Natural killer cell treated with Interleukin-12 subunit alpha and Interleukin-12 subunit beta and Interleukin-15 and Interleukin-18, amount 100 ng/mL, for 72 hours (primary cell): Measurements from ENCODE around the gene SLC26A6. TPM values are rescaled to one million over a fixed set of nuclear protein-coding genes. Genes with fewer than 3 reads are reported as not detected.

ENCODE experiments used
- ATAC-seq, 2 donors: fragments of 150-1000 bp; cut with Tn5 transposase in 1 of 2; sonication (Bioruptor Pico), chemical (Tn5 transposase) in 1 of 2; 2 replicates each; pipeline ENCODE4 v1.10.0; 2021
- DNase-seq: peaks from one replicate; pipeline ENCODE4 v3.0.0; 2022; ENCODE audit warnings: low spot score
- H3K27ac Mint-ChIP-seq, 2 donors: 1 replicate in 1 of 2; 2 replicates in 1 of 2; pipeline ENCODE4 v1.8.0; 2022; ENCODE audit warnings: mixed read lengths in 2 of 2, mild to moderate bottlenecking in 1 of 2, moderate library complexity in 1 of 2
- H3K27me3 Mint-ChIP-seq, 2 donors: 1 replicate in 1 of 2; 2 replicates in 1 of 2; pipeline ENCODE4 v1.8.0; 2022; ENCODE audit warnings: mixed read lengths in 2 of 2
- H3K36me3 Mint-ChIP-seq: one replicate; pipeline ENCODE4 v1.8.0; 2022; ENCODE audit warnings: mixed read lengths
- H3K4me1 Mint-ChIP-seq, 2 donors: 1 replicate in 1 of 2; 2 replicates in 1 of 2; pipeline ENCODE4 v1.8.0; 2022; ENCODE audit warnings: low read depth in 2 of 2, mixed read lengths in 2 of 2, mild to moderate bottlenecking in 1 of 2
- H3K4me3 Mint-ChIP-seq: one replicate; pipeline ENCODE4 v1.8.0; 2022; ENCODE audit warnings: mixed read lengths
- H3K9me3 Mint-ChIP-seq: 2 replicates; pipeline ENCODE4 v1.8.0; 2022; ENCODE audit warnings: mixed read lengths
- total RNA-seq, 2 donors: library from RNA; stranded (reverse); gene quantifications; one replicate each; pipeline ENCODE4 v1.2.3, GENCODE V29; 2022

SLC26A6 gene
- total RNA-seq, 2 donors from 2014 or later: 31.3 to 62.4 TPM

DNA sequence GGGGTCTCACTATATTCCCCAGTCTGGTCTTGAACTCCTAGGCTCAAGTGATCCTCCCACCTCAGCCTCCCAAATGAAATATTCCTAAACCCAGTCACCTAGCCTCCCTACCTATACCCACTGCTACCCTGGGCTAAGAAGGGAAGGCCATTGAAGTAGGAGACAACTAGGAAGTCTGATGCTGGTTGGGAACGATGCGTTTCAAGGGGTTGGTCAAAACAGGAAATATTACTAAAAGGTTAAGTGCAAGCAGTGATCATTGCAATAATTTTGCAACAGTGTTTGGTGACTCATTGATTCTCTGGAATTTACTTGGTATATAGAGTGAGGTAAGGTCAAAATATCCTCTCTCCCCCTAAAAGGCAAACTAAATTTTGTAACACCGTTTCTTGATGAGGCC is 21.2 kb downstream of the SLC26A6 start:
- H3K4me1 Mint-ChIP-seq: peaks cover 9 to 12% of the 10 kb centered on the region in 2 donors
- DNase-seq: peak; percentile 37
- peak overlapping the region; percentile 34 to 80 for H3K27ac Mint-ChIP-seq
- H3K27me3 Mint-ChIP-seq: peaks cover 0 to 2% of the 10 kb centered on the region in 2 donors
- ATAC-seq: peak; percentile 37 to 48
- no peaks in the 10 kb centered on the region for H3K9me3 Mint-ChIP-seq
- no peak overlapping the region for H3K4me3 Mint-ChIP-seq
- H3K36me3 Mint-ChIP-seq: peaks cover 5% of the 10 kb centered on the region

DNA sequence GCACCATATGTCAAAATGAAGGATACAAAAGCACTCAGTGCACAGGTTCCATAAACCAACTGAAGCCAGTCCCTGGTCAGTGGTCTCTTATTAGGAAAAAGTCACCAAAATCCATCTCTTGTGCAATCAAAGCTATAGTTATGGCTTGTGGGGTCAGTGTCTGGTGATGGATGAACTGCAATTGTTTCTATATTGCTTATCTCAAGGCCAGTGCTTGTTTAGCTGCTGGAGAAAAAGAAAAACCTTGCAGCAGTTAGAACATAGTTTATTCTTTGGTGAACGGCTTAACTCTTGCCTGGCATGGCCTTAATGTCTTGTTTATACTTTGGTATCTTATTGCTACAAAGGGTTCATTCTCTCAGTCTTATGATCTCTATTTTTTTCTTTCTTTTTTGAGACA is 23.0 kb downstream of the SLC26A6 start:
- peaks cover 0 to 2% of the 10 kb centered on the region in 2 donors for H3K27me3 Mint-ChIP-seq
- peaks cover 22% of the 10 kb centered on the region in 2 donors for H3K4me1 Mint-ChIP-seq
- H3K36me3 Mint-ChIP-seq: peaks cover 7% of the 10 kb centered on the region
- H3K27ac Mint-ChIP-seq: no peak overlapping the region
- no peaks in the 10 kb centered on the region for H3K9me3 Mint-ChIP-seq
- H3K4me3 Mint-ChIP-seq: no peak overlapping the region
- ATAC-seq (no peak), DNase-seq (no peak)

DNA sequence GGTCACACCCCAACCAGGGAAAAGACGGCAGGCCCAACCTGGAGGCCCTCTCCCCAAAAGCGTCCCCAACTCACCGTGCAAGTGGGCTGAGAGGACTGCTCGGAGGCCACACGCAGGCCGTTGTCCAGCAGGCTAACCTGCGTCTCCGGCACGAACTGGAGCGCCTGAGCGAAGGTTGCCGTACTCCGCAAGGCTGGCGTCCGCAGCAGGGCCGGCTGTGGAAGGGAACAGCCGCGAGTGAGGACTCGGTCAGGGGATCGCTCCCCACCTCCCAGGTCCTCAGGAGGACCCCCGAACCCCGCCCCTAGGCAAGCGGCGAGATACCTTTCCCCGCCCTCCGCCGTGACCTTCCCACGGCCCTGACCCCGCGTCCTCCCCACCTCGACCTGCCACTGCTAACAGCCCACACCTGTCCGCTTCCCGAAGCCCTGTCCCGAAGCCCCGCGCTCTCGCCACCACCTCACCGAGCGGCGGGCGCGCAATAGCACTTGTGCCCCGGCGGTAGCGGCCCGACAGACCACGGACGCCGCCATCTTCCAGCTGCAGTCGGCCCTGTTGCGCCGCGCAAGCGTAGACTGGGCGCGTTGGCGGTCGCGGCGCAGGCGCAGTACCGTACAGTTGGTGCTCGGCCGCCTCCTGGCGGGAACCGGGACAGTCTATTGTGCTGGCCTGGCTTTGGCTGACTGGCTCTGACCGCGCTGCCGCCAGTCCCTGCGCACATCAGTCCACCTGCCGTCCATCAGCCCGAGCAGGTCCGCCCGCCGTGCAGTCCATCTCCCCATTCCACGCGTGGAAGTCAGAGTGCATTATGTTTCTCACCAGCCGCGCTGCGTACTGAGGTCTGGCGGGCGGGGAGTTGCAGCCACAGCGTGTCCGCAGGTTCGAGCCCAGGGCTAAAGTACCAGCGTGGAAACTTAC is 25.9 kb downstream of the SLC26A6 start, which contains the start of gene UQCRC1:
UQCRC1 (minus strand) TSS at position 559 of the 918 bp plus-strand sequence; CDS start at position 533, 26 bp downstream.
- H3K27me3 Mint-ChIP-seq: peaks cover 0 to 2% of the 10 kb centered on the region in 2 donors
- DNase-seq (peak; percentile 94), ATAC-seq (peak; percentile 99)
- H3K4me3 Mint-ChIP-seq: peak within 1 kb of the TSS; percentile 94
- peak within 1 kb of the TSS; percentile 81 to 93 for H3K27ac Mint-ChIP-seq
- H3K36me3 Mint-ChIP-seq: peaks cover 6% of the 10 kb centered on the region
- H3K9me3 Mint-ChIP-seq: no peaks in the 10 kb centered on the region
- H3K4me1 Mint-ChIP-seq: peaks cover 20 to 25% of the 10 kb centered on the region in 2 donors

DNA sequence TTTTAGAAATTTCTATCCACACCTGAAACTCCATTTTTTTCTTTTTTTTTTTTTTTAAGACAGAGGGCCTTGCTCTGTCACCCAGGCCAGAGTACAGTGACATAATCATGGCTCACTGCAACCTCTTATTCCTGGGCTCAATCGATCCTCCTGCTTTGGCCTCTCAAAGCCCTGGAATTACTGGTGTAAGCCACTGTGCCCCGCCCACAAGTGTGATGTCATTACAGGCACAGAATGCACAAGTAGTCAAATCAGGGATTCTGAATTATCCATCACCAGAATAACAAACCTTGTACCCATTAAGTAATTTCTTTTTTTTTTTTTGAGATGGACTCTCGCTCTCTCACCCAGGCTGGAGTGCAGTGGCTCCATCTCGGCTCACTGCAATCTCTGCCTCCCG is 27.7 kb downstream of the SLC26A6 start:
- H3K36me3 Mint-ChIP-seq: peaks cover 13% of the 10 kb centered on the region
- DNase-seq: no peak
- H3K4me3 Mint-ChIP-seq: peak overlapping the region; percentile 94
- peak overlapping the region in 1 of 2 donors; percentile 93 for H3K27ac Mint-ChIP-seq
- ATAC-seq: no peak
- H3K27me3 Mint-ChIP-seq: no peaks in the 10 kb centered on the region
- peaks cover 13 to 18% of the 10 kb centered on the region in 2 donors for H3K4me1 Mint-ChIP-seq
- no peaks in the 10 kb centered on the region for H3K9me3 Mint-ChIP-seq

DNA sequence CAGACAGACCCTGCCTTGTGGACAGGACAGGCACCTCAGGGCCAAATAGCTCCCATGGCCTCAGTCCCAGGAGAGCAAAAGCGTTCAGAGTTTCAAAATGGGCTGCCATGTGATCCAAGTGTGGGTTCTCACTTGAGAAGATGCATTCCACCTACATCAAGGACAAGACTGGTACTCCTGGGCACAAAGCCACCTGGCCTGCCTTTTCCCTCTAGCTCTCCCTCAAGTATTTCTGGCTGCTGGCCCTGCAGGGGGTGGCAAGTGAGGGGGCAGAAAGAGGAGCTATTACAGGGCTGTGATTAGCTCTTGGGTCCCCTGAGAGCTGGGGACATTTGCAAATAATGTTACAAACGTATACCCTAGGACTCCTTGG is 33.7 kb downstream of the SLC26A6 start:
- no peak overlapping the region for H3K27ac Mint-ChIP-seq
- peaks cover 0 to 7% of the 10 kb centered on the region in 2 donors for H3K4me1 Mint-ChIP-seq
- H3K36me3 Mint-ChIP-seq: peaks cover 10% of the 10 kb centered on the region
- H3K9me3 Mint-ChIP-seq: no peaks in the 10 kb centered on the region
- H3K27me3 Mint-ChIP-seq: no peaks in the 10 kb centered on the region
- no peak for ATAC-seq
- H3K4me3 Mint-ChIP-seq: no peak overlapping the region
- DNase-seq: no peak

DNA sequence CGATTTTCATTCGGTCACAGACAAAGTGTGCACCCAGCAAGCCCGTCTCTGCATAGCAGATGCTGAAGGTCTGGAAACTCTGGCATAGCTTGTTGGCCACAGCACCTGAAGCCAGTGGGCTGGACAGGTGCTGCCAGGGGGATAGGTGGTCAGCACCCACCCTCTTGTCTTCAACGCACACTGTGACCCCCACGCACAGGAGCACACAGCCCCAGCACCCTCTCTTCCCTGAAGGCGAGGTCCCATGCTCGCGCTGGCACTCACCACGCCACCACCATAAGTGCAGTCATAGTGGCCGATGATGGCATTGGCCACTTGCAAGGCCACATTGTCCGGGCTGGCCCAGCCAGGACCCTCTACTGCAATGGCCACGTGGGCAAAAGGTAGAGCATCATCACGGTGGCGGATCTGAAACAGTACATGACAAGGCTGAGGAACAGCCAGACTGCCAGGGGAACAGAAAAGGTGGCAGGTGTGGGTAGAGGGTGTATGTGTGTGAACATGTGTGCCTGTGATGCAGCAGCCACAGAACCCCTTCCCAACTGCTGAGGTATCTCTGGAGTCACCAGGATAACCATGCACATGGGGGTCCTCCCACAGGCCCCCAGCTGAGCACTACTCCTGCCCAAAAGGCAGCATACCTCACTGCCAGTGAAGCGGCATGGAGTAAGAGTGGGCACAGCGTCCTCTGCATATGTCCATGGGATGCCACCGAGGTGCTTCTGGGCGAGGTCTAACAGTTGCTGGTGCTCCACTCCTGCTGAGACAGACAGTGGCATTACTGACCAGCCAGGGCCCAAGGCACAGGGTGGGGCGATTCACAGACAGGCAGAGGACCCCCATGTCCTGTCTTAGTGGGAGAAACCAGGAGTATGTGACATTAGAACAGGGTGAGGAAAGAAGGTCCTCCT is 34.3 kb downstream of the SLC26A6 start:
- Mint-ChIP-seq H3K36me3 (peaks cover 10% of the 10 kb centered on the region), H3K9me3 (no peaks in the 10 kb centered on the region), H3K27ac (no peak overlapping the region), H3K4me1 (peaks cover 0 to 10% of the 10 kb centered on the region in 2 donors), H3K27me3 (peaks cover 0 to 4% of the 10 kb centered on the region in 2 donors), H3K4me3 (no peak overlapping the region)
- no peak for ATAC-seq
- peak; percentile 48 for DNase-seq

DNA sequence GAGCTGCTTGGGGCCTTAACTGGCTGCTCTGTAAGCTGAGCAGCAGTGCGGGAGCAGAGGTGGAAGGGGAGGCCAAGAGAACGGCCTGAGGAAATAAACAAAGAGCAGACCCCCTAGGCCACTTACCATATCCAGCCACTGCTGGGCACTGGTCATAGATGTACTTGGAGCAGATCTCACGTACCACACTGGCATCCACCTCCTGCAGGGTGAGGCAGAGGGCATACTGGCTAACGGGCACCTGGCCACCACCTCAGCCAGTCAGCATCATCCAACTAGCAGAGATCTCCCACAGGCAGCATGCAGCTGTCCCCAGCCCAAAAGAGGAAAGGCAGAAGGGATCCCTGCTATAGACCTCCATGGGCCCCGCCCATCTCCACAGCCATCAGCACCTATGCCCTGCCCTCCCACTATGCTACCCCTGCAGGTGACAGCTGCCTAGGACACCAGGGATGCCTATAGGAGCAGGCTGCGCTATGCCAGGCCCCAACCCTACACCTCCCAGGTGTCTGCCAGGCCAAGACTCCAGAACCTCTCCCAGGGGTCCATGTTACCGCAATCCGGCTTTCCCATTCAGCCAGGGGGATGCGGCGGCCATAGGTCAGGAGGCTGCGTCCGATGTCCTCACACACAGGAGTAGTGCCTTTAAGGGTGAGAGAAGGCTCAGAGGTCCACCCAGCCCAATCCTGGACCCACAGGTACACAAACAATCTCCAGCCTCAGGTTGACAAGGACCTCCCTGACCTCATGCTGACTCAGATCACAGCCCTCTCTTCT is 35.6 kb downstream of the SLC26A6 start:
- Mint-ChIP-seq H3K4me1 (peaks cover 0 to 11% of the 10 kb centered on the region in 2 donors), H3K36me3 (peaks cover 10% of the 10 kb centered on the region), H3K27ac (no peak overlapping the region), H3K4me3 (no peak overlapping the region), H3K27me3 (peaks cover 0 to 6% of the 10 kb centered on the region in 2 donors), H3K9me3 (no peaks in the 10 kb centered on the region)
- ATAC-seq: no peak
- peak; percentile 35 for DNase-seq

DNA sequence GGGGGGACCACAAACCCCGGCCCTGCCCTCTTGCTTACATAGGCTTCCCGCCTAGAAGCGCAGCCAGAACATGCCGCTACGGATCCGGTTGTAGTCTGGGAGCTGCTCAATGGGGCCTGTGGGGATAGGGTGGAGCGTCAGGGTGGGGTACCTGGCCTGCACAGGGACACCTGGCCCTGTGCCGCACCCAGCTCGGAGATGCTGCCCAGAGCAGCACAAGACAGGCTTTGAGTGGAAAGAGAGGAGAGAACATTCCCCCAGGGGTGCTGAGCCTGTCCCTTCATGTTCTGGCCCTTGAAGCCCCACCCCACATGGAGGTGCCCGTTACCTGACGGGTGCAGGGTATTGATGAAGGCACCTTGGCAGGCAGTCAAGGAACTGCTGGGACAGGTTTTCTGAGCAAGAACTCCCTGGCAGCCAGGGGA is 36.2 kb downstream of the SLC26A6 start:
- H3K36me3 Mint-ChIP-seq: peaks cover 10% of the 10 kb centered on the region
- H3K4me1 Mint-ChIP-seq: peaks cover 0 to 8% of the 10 kb centered on the region in 2 donors
- H3K4me3 Mint-ChIP-seq: no peak overlapping the region
- H3K27ac Mint-ChIP-seq: no peak overlapping the region
- peaks cover 0 to 6% of the 10 kb centered on the region in 2 donors for H3K27me3 Mint-ChIP-seq
- no peak for ATAC-seq
- H3K9me3 Mint-ChIP-seq: no peaks in the 10 kb centered on the region
- peak; percentile 53 for DNase-seq

DNA sequence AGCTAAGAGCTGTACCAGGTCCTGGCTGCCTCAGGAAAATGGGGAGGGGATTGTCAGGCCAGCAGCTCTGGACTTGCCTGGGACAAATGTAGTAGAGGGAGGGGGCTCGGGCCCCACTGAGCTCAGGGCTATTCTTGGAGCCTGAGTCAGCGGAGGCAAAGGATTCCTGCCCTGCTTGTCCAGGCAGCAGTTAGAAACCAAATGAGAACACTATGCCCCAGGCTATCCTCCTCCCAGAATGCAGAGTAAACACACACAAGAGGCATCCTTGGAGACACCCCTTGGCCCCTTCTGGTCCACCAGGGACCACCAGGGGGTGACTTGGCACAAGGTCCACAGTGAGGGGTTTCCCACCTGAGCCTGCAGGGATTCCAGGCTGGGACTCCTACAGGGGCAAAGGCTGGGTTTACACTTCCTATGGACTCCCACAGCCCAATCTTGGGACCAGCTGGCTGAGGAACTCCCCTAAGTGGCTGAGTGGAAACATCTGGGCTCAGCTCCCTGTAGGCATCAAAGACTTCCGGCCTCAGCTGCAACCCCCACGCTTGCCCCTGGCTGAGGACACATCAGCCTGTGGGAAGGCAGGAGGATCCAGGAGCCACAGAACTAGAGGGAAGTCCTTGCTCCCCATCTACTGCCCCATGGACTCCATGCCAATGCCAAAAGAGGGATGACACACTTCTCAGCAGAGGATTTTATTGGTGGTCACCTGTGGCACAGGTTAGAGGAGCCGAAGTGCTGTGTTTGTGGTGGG is 36.8 kb downstream of the SLC26A6 start:
- Mint-ChIP-seq H3K27me3 (peaks cover 0 to 6% of the 10 kb centered on the region in 2 donors), H3K27ac (no peak overlapping the region), H3K9me3 (no peaks in the 10 kb centered on the region), H3K4me1 (peaks cover 0 to 8% of the 10 kb centered on the region in 2 donors), H3K36me3 (peaks cover 10% of the 10 kb centered on the region), H3K4me3 (no peak overlapping the region)
- ATAC-seq: no peak
- DNase-seq: peak; percentile 45

DNA sequence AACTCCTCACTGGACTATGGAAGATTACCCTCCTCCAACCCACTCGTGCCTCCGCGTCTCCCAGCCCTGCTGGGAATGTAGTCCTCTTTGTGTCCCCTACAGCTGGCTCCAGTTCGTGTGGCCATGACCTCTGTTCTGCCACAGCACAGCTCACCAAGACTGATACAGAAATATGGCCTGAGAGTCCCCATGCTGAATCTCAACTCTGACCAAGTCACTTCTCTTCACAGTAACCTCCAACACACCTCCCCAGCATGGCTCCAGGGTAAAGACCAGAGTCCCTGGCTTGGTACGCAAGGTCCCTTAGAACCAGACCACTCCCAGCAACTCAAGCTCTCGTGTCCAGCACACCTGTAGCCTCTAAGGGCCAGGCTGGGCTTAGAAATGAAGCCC is 37.9 kb downstream of the SLC26A6 start:
- peaks cover 2% of the 10 kb centered on the region for H3K36me3 Mint-ChIP-seq
- peaks cover 0 to 8% of the 10 kb centered on the region in 2 donors for H3K4me1 Mint-ChIP-seq
- DNase-seq: peak; percentile 57
- no peak for ATAC-seq
- H3K27me3 Mint-ChIP-seq: peaks cover 0 to 9% of the 10 kb centered on the region in 2 donors
- H3K27ac Mint-ChIP-seq: no peak overlapping the region
- H3K4me3 Mint-ChIP-seq: no peak overlapping the region
- H3K9me3 Mint-ChIP-seq: no peaks in the 10 kb centered on the region

DNA sequence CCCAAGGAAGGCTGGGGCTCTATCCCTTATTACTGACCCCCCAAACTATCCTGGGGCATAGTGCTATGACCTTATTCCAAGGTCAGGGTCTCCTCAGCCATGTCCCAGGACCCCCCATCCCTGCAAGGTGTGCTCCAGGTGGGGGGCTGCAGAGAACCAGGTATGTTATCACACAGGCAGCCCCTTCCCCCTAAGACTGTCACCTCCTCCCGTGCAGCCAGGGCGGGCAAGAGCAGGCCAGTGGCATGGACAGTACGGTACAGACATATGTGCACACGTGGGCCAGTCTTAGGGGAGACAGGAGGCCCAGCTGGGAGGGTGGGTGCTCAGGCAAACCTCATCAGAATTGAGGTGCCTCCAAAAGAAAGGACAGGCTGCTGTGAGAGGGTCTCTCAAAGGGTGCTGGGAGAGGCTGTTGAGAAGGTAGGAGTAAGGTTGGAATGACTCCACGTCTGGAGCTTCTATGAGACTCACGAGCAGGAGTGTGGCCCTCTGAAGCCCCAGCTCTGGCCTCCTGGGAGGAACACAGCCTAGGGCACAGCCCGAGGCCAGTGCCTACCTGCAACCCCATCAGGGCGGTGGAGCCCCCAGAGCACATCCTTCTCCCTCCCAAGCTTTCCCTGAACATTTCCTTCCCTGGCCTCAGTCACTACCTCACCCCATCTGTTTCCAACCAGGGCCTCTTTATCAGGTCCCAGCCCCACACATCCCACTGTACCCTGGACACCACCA is 38.4 kb downstream of the SLC26A6 start:
- H3K27me3 Mint-ChIP-seq: peaks cover 0 to 9% of the 10 kb centered on the region in 2 donors
- no peak overlapping the region for H3K4me3 Mint-ChIP-seq
- peaks cover 0 to 8% of the 10 kb centered on the region in 2 donors for H3K4me1 Mint-ChIP-seq
- no peak overlapping the region for H3K27ac Mint-ChIP-seq
- H3K36me3 Mint-ChIP-seq: no peaks in the 10 kb centered on the region
- H3K9me3 Mint-ChIP-seq: no peaks in the 10 kb centered on the region
- DNase-seq (peak; percentile 52), ATAC-seq (no peak)

DNA sequence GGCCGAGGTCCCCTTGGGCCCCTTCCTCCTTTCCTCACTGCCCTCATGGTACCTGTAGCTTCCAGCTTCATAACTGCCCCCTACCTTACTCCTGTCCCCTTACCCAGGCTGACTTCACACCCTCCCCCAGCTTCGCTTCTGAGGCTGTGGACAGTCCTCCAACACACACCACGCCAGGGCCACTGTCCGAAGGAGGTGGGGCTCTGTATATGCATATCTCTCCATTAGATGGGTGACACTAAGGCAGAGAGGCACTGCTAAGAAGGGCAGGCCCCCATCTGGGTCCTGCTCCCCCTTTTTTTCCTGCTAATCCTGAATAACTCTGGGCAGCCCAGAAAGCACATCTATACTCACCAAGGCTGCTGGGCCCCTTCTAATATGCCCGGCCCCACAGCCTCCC is 39.1 kb downstream of the SLC26A6 start:
- Mint-ChIP-seq H3K27me3 (peaks cover 0 to 10% of the 10 kb centered on the region in 2 donors), H3K4me3 (no peak overlapping the region), H3K9me3 (no peaks in the 10 kb centered on the region), H3K27ac (no peak overlapping the region), H3K36me3 (no peaks in the 10 kb centered on the region), H3K4me1 (peaks cover 0 to 8% of the 10 kb centered on the region in 2 donors)
- ATAC-seq (no peak), DNase-seq (peak; percentile 49)
